ENCODE results near the gene ANAPC5.
"Not testable (repeated sequence)": the region's sequence is repeated elsewhere in the genome, so short reads cannot be mapped to it uniquely, and the experiment has no call there.

Gene ANAPC5

DNA sequence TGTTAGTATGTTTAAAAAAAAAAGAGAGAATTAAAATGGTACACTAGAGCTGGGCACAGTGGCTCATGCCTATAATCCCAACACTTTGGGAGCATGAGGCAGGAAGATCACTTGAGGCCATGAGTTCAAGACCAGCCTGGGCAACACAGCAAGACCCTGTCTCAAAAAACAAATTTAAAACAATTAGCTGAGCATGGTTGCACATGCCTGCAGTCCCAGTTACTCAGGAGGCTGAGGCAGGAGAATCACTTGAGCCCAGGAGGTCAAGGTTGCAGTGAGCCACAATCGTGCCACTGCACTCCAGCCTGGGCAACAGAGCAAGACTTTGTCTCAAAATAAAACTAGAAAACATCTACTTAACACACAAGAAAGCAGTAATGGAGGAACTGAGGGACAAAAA lies 42.0 kb downstream of the ANAPC5 start:
- DNase-seq (ENCODE audit: low read depth in 2 of 2), result not testable (repeated sequence)

- DNase-seq (ENCODE audit: low read depth in 2 of 2), result not testable (repeated sequence)
Measured at GRCh38 chr12:121307397-121307796, 44.8 kb downstream of the ANAPC5 start.

DNA sequence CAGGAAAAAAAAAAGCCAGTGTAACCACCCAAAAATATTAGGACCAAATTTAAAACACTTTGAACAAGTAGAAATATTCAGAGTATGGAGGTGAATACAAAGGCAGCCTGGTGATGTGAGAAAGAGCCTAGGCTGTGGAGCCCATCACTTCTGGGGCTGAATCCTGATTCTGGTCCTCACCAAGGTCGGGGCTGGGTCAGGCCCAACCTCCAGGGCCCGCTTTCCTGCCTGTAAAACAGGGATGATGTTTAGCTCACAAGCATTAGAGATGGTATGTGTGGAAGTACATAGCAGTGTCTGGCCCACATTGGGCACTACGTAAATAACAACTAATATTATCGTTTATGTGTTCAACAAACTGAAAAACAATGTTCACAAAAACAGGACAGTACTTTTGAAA lies 47.9 kb downstream of the ANAPC5 start:
- DNase-seq (ENCODE audit: low read depth in 2 of 2), result no peak

- no peak for DNase-seq (ENCODE audit: low read depth in 2 of 2)
Measured at GRCh38 chr12:121301876-121302275, 50.3 kb downstream of the ANAPC5 start.

DNA sequence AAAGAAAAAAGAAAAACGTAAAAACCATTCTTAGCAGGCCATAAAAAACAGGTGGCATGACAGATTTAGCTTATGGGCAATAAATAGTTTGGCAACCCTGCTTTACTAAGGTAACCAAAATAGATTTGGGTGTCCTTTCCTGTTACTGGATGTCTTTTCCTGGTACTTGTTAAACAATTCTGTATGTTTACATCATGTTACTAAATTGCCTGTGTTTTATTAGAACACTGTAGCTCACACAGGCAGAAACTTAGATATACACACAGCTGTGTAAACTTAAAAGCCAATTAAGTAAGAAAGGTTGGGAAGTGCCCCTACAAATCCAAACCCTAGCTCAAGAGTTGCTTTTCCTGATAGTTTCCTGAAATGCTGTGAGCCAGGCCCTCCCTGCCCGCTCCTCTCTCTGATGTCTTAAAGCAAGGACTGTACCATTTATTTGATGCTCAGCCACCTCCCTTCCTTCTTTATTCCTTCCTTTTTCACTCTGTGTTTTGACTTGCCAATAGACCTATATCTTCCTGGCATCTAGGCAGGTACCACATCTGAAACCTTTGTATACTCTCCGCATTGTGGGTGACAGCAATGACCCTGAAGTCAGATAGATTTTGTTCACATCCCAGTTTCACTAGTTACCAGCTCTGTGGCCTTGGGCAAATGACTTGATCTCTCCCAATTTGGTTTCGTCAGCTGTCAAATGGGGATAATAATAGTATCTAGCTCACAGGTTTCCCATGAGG lies 52.0 kb downstream of the ANAPC5 start:
- DNase-seq (ENCODE audit: low read depth in 2 of 2), result no peak

- no peak for DNase-seq (ENCODE audit: low read depth in 2 of 2)
Measured at GRCh38 chr12:121299662-121300061, 52.5 kb downstream of the ANAPC5 start.

- not testable (repeated sequence) for DNase-seq (ENCODE audit: low read depth in 2 of 2)
Measured at GRCh38 chr12:121298411-121298810, 53.8 kb downstream of the ANAPC5 start.

DNA sequence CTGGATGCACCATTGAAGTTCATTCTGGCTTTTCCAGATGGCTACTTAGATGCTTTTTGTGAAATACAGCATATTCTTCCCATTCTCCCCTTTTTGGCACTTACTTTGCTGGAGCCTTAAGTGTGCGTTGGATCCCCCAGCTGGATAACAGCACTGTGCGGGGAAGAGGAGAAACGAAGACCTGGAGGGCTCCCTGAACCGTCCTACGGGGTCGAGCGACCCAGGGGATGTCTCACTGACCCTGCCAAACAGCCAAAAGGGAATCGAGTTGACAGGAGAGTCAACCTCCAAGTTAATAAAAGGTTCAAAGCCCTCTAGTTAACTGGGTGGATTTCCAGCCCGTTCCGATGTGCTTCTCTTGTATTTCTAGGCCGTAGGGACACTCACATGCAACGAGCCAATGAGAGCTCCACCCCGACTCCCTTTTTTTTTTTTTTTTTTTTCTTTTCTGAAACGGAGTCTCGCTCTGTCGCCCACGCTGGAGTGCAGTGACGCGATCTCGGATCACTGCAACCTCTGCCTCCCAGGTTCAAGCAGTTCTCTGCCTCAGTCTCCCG lies 54.7 kb downstream of the ANAPC5 start:
- no peak for DNase-seq (ENCODE audit: low read depth in 2 of 2)

GRCh38 chr12:121296618-121297434 lies 55.4 kb downstream of the ANAPC5 start, which contains the start of gene CAMKK2:
CAMKK2 (minus strand) TSS chr12:121296709; CDS start chr12:121274526, 22,183 bp downstream.
- DNase-seq (ENCODE audit: low read depth in 2 of 2), result peak; percentile 66 to 80

GRCh38 chr12:121295746-121296617 lies 56.2 kb downstream of the ANAPC5 start:
- DNase-seq (ENCODE audit: low read depth in 2 of 2), result no peak

GRCh38 chr12:121295116-121295745 lies 57.0 kb downstream of the ANAPC5 start:
- DNase-seq (ENCODE audit: low read depth in 2 of 2), result no peak

DNA sequence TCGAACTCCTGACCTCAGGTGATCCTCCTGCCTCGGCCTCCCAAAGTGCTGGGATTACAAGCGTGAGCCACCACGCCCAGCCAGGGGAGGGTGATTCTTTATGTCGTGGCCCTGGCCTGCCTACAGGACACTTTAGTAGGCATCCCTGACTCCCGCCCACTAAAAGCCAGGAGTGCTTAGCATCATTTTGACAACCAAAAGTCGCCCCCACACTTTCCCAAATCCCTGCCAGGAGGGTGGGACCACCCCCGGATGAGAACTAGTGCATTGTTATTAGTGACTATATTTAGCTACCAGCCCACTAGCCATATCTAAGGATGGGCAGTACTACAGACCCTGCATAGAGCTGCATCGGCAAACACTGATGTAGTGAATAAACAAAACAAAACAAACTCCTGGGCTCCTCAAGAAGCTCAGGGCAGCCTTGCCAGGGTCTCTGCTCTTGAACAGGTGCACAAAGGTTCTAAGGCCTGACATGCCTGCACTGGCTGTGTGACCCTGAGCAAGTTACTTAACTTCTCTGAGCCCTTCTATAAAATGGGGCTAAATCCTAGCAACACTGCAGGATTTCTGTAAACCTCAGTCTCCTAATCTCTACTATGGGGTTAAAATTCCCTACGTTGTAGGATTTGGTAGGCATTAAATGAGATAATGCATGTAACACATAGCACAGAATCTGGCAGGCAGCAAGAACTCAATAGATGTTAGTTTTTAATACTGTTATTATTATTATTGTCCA lies 57.9 kb downstream of the ANAPC5 start:
- DNase-seq (ENCODE audit: low read depth in 2 of 2), result no peak

- DNase-seq (ENCODE audit: low read depth in 2 of 2), result no peak
Measured at GRCh38 chr12:121293603-121294002, 58.6 kb downstream of the ANAPC5 start.

GRCh38 chr12:121290410-121290809 lies 61.8 kb downstream of the ANAPC5 start:
- DNase-seq (ENCODE audit: low read depth in 2 of 2), result no peak

GRCh38 chr12:121289962-121290361 lies 62.2 kb downstream of the ANAPC5 start:
- DNase-seq (ENCODE audit: low read depth in 2 of 2), result no peak

DNA sequence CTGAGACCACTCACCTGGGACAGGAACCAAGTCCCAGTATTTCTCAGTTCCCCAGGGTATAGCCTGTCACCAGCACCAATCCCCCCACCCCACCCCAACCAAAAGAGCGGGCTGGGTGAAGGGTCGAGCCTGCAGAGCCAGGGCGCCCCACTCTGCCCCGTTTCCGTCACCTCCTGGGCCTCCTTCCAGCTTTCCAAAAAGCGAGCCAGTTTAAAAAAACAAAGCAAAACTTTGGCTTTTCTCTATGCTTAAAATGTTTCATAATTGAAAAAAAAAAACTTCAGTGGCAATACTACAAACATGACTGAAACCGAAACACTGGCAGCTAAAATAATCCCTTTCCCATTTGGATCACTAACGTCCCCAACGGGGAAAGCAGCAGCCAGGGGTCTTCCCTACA lies 63.2 kb downstream of the ANAPC5 start:
- no peak for DNase-seq (ENCODE audit: low read depth in 2 of 2)

DNA sequence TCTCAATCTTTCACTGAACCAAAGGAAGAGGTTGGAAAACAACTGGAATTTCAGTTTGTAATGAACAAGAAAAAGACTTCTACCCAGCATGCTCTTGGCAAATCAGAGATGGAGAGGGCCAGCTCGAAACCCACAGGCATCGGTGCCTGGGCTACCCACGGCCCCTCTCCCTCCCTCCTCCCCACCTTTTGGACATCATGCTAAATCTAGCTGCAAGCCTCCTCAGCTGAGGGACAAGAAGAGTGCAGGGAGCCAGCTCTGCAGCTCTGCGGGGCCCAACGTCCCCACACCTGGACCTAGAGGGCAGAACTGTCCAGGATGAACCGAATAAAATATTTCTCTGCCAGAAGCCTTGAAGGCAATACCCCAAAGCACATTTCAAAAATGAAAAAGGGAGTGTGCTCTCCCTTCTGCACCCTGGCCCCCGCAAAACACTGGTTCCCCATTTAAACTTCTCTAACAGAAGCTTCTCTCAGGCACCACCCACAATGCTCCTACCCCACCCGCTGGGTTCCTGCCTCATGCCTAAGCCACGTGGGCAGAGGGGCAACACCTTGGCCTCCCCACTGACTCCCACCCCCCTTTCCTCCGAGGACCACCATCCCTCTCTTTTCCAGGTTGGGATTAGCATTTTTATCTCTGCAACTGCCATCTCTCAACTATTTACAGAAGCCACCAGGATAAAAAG lies 63.9 kb downstream of the ANAPC5 start:
- no peak for DNase-seq (ENCODE audit: low read depth in 2 of 2)

GRCh38 chr12:121287267-121287954 lies 64.8 kb downstream of the ANAPC5 start:
- no peak for DNase-seq (ENCODE audit: low read depth in 2 of 2)

DNA sequence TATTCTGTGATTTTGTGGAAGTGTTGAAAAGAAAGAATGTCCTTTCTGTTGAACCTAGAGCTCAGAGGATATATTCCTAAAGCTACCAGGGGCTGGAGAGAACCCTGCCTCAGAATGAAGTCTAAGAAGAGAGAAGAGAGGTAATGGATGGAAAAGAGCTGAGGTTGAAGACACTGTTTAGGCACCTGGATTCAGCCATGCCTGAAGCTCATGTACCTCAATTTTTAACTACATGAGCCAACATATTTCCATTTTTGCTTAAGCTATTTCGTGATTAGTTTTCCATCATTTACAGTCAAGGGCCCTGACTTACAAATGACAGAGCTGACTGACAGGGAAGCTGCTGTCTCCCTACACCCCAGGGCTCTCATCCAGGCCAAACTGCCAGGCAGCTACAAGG lies 66.4 kb downstream of the ANAPC5 start:
- no peak for DNase-seq (ENCODE audit: low read depth in 2 of 2)

Data from stimulated activated CD8-positive, alpha-beta memory T cell treated with anti-CD3 and anti-CD28 coated beads, Interleukin-2, amount 100 ng/mL, for 1 hour (primary cell).